Measurements from ENCODE around the gene CYBC1.

The CYBC1 gene

GRCh38 chr17:82449131-82449882, 1.2 kb downstream of the CYBC1 start:
- H3K4me3 ChIP-seq (ENCODE audit: low read depth, low read length) = peak overlapping the region; percentile 80
- peak overlapping the region; percentile 83 for H3K4me2 ChIP-seq (ENCODE audit: low read length)
- H3K27ac ChIP-seq = peak overlapping the region; percentile 83
- peaks cover 4% of the 10 kb centered on the region for H3K4me1 ChIP-seq
- no peak overlapping the region for H2AFZ ChIP-seq
- no peak overlapping the region for H3K9ac ChIP-seq
- no peaks in the 10 kb centered on the region for H3K79me2 ChIP-seq
- H3K9me3 ChIP-seq (ENCODE audit: control insufficient read depth, low read length) = no peaks in the 10 kb centered on the region
- H3K36me3 ChIP-seq (ENCODE audit: control insufficient read depth, insufficient read depth, low read length) = no peaks in the 10 kb centered on the region
- no peak for TF ChIP-seq CTCF (IDR thresholded peaks at IDR 0.05)
- no peaks in the 10 kb centered on the region for H3K27me3 ChIP-seq (ENCODE audit: control insufficient read depth, insufficient read depth, low read length)

GRCh38 chr17:82447876-82448275, 2.7 kb downstream of the CYBC1 start:
- H3K36me3 ChIP-seq (ENCODE audit: control insufficient read depth, insufficient read depth, low read length) = no peaks in the 10 kb centered on the region
- H3K9ac ChIP-seq = no peak overlapping the region
- TF ChIP-seq CTCF (IDR thresholded peaks at IDR 0.05) = no peak
- H3K4me1 ChIP-seq = peaks cover 4% of the 10 kb centered on the region
- H3K27me3 ChIP-seq (ENCODE audit: control insufficient read depth, insufficient read depth, low read length) = no peaks in the 10 kb centered on the region
- H2AFZ ChIP-seq = no peak overlapping the region
- H3K27ac ChIP-seq = no peak overlapping the region
- H3K79me2 ChIP-seq = no peaks in the 10 kb centered on the region
- no peak overlapping the region for H3K4me2 ChIP-seq (ENCODE audit: low read length)
- H3K9me3 ChIP-seq (ENCODE audit: control insufficient read depth, low read length) = no peaks in the 10 kb centered on the region
- no peak overlapping the region for H3K4me3 ChIP-seq (ENCODE audit: low read depth, low read length)

- Histone ChIP-seq H3K4me1 (peaks cover 14% of the 10 kb centered on the region), H3K9ac (no peak overlapping the region), H3K27me3 (ENCODE audit: control insufficient read depth, insufficient read depth, low read length) (no peaks in the 10 kb centered on the region), H3K36me3 (ENCODE audit: control insufficient read depth, insufficient read depth, low read length) (no peaks in the 10 kb centered on the region), H3K79me2 (no peaks in the 10 kb centered on the region), H3K4me2 (ENCODE audit: low read length) (no peak overlapping the region), H3K9me3 (ENCODE audit: control insufficient read depth, low read length) (no peaks in the 10 kb centered on the region), H3K4me3 (ENCODE audit: low read depth, low read length) (no peak overlapping the region), H2AFZ (no peak overlapping the region), H3K27ac (no peak overlapping the region)
- TF ChIP-seq CTCF (IDR thresholded peaks at IDR 0.05) = no peak
Observed at GRCh38 chr17:82446649-82447048, 3.9 kb downstream of the CYBC1 start.

- TF ChIP-seq CTCF (IDR thresholded peaks at IDR 0.05) = no peak
- Histone ChIP-seq H3K9me3 (ENCODE audit: control insufficient read depth, low read length) (no peaks in the 10 kb centered on the region), H3K4me3 (ENCODE audit: low read depth, low read length) (no peak overlapping the region), H3K9ac (no peak overlapping the region), H3K27me3 (ENCODE audit: control insufficient read depth, insufficient read depth, low read length) (no peaks in the 10 kb centered on the region), H3K27ac (no peak overlapping the region), H3K36me3 (ENCODE audit: control insufficient read depth, insufficient read depth, low read length) (no peaks in the 10 kb centered on the region), H3K79me2 (no peaks in the 10 kb centered on the region), H3K4me1 (peaks cover 12% of the 10 kb centered on the region), H2AFZ (no peak overlapping the region), H3K4me2 (ENCODE audit: low read length) (no peak overlapping the region)
Observed at GRCh38 chr17:82446124-82446523, 4.4 kb downstream of the CYBC1 start.

GRCh38 chr17:82445542-82445941, 5.0 kb downstream of the CYBC1 start:
- H3K4me3 ChIP-seq (ENCODE audit: low read depth, low read length) = no peak overlapping the region

More at GRCh38 chr17:82445542-82445941, 5.0 kb downstream of the CYBC1 start:
- Histone ChIP-seq H3K9me3 (ENCODE audit: control insufficient read depth, low read length) (no peaks in the 10 kb centered on the region), H3K27ac (no peak overlapping the region), H3K4me1 (peaks cover 15% of the 10 kb centered on the region), H3K79me2 (no peaks in the 10 kb centered on the region), H3K27me3 (ENCODE audit: control insufficient read depth, insufficient read depth, low read length) (no peaks in the 10 kb centered on the region), H3K4me2 (ENCODE audit: low read length) (no peak overlapping the region), H2AFZ (no peak overlapping the region), H3K36me3 (ENCODE audit: control insufficient read depth, insufficient read depth, low read length) (no peaks in the 10 kb centered on the region), H3K9ac (no peak overlapping the region)
- TF ChIP-seq CTCF (IDR thresholded peaks at IDR 0.05) = no peak
